ENCODE results near the gene MGAT4C.
"Not testable (repeated sequence)": the region's sequence is repeated elsewhere in the genome, so short reads cannot be mapped to it uniquely, and the experiment has no call there.

MGAT4C gene

DNA sequence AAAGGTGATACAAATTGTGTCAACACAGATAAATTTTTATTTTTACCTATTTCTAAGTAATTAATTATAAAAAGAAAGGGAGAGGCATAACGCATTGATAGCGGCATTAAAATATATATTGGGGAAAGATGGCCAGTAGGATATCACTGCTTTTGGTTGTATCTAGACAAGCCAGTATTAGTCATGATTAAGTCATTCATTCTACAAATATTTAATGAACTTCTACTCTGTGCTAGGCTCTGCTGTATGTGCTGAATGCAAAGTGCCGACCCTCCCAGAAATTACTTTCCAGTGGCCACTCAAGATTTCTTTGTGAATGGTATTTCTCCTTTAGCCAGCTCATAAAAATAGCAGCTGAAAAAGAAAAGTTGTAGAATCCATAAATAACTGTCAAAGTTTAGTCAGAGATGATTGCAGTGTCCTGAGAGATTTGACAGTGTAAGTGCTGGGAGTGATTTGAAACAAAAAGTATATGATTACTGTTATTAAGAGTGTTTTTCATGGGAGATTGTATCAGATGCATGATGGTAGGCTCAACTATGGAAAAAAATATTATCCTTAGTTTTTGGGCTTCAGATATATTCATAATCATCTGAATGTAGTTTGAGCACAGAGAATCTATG lies 133.2 kb downstream of the MGAT4C start:
- no peak for DNase-seq

DNA sequence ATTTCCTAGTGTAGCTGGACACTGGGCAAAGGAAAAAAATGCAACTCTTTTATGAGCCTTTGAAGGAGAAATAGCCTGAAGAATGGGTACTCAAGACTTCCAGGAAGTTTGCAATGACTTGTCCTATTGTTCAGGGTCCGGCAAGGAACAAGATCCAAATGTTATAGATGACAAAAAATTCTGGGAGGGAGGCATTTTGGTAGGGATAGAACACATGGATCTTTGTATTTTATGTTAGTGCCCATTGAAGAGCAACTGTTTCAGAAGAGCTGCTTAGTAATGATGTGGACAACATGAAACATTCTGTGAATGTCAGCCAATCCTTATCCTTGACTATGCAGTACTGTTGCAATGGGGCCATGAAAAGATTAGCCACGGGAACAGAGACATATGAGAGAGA lies 138.0 kb downstream of the MGAT4C start:
- DNase-seq = no peak

DNA sequence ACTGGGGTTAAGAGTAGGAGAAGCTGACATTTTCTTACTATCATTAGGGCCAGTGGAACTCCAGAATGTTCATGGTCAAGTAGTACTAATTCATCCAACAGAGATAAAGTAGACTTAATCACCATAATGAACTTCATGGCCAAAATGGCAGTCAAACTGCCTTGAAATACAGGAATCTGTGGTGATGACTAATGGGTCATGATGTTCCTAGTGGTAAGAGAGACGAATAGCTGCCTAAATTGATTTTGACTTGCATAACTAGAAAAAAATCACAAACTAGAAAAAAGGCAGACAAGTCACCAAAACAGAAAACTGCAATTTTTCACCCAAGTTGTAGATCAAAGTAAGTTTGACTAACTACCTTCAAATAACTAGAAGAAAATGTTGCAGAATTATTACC lies 138.5 kb downstream of the MGAT4C start:
- DNase-seq = no peak

DNA sequence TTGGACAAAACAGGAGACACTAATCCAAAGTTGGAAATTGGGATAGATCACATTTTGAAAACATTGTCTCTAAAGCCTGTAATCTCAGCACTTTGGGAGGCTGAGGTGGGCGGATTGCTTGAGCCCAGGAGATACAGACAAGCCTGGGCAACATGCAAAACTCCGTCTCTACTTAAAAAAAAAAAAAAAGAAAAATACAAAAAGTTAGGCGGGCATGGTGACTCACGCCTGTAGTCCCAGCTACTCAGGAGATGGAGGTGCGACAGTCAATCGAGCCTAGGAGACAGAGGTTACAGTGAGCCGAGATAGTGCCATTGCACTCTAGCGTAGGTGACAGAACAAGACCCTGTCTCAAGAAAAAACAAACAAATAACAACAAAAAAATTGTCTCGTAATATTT lies 152.1 kb downstream of the MGAT4C start:
- DNase-seq = no peak

DNA sequence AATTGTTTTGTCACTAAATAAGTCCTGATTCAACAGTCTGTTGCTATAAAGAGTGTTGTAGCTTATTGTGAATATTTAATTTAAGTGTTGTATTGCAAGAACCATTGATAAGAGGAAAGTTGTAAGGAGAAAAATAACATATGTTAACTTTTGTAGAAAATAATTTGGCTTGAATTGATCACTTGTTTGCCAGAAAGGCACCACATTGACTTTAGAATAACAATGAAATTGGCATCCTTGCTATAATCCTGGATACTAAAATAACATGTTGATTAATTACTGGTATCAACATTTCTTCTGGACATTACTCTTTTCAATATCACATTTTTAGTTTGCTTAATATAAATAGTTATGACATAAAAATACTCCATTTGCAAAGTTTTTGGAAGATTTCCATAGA lies 159.0 kb downstream of the MGAT4C start:
- DNase-seq = no peak

DNA sequence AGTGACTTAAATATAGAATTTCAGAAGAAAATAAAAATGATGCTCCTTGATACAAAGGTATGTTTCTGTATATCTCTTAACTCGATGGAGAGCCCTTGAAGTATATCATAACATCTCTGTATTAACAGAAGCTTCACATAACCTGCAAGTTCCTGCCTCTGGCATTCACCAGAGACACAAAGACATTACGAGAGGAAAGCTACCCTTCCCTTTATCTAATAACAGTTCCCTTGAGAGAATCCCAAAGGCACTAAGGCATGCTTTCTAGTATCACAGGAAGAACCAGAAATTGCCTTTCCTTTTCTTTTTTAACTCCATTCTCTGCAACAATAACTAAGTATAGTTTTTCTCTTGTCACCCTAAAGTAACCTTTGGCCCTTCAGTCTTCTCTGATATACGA lies 164.5 kb downstream of the MGAT4C start:
- no peak for DNase-seq

DNA sequence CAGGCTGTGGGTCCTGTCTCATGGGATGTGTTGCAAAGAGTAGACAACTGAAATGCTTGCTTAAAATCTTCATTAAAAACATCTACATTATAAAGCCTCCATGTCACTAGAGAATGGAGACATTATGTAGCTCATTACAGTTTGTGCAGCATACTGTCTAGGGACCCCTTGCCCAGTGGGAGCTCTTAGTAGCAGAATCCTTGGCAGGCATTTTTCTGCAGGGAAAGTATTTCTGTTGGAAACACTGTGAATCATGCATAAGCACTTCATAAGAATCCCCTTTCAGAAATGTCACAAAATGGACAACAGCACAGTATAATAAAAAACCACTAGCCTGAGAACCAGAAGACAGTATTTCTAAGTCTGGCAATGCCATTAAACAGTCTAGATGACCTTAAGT lies 174.3 kb downstream of the MGAT4C start:
- no peak for DNase-seq

DNA sequence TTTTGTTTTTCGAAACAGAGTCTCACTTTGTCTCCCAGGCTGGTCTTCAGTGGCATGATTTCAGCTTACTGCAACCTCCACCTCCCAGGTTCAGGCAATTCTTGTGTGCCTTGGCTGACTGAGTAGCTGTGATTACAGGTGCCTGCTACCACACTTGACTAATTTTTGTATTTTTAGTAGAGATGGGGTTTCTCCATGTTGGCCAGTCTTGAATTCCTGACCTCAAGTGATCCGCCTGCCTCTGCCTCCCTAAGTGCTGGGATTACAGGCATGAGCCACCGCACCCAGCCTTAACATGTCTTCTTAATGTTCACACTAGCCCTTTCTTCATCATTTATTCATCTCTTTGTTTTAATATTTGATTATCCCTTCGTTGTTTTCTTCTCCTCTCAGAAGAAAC lies 197.1 kb downstream of the MGAT4C start:
- not testable (repeated sequence) for DNase-seq

DNA sequence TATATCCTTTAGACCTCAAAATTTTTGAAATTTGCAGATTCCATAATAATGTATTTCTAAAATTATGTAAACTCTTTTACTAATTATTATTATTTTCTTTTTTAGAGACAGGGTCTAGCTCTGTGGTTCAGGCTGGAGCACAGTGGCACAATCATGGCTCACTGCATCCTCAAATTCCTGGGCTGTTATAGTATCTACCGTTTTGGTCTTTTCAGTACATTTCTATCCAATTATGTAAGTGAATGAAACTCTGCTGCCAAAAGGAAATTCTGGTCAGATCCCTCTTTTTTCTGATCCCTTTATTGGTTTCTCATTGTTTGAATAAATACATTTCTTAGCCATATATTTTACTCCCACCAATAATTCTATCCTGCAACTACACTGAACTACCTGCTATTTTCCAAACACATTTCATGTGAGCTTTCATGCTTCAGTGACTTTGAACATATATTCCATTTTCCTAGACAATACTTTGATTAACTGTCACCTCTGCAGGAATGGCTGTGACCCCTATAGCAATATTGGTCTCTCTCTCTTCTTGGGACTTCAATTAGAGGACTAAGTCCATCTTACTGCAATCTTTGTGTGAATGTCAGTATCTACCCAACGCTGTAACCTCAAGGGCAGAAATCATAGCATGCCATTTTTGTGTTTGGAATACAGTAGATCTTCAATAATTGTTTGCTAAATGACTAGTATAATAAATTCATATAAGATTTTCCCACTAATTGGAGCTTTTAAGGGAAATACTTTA lies 198.9 kb downstream of the MGAT4C start:
- no peak for DNase-seq

DNA sequence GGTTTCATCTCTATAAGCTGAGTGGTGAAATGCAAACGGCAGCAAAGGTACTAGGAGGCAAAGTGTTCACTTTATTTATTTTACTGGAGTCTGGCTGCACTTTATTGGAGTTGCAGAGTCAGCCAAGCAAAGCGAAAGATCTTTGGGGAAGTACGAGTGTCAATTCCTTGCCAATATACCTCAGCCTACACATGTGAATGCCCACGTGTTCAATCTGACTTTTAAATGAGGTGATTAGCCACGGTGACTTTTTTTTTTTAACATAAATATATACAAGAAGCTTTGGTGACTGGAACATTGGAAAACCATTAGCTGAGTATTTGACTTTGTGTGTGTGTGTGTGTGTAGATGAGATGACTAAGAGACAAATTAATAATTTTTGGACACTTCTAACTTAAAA lies 203.3 kb downstream of the MGAT4C start:
- no peak for DNase-seq

DNA sequence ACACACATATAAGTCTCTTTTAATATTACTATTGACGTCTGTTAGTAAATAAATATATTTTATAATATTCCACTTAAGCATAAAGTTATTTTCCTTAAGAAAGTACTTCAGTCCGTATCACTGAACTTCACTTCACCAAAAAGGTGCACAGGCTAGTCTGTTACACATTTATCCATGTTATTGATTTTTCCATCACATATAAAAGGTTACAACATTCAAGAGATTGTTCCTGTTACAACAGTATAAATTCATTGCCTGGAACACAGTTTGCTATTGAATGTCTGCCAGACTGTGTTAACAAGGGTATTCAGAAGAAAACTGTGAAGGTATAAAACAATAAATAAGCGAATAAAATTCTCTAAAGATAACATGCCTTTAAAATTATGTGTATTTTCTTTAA lies 206.2 kb downstream of the MGAT4C start:
- DNase-seq = no peak

DNA sequence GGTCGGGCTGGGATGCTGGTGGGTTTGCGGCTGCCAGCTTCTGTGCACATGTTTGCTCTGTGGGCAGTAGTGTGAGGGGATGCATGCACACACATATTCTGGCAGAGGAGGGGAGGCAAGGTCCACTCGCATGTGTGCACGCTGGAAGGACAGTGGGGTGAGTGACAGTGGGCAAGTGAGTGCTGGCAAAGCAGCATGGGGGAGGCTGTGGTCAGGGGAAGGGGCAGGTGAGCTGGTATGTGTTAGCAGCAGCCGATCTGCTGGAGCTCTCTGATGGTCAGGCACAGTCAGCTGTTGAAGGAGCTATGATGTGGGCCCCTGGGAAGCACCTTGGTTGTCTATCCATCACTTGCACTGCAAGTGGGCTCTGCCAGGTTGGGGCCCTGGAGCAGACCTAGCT lies 211.8 kb downstream of the MGAT4C start:
- DNase-seq = no peak

DNA sequence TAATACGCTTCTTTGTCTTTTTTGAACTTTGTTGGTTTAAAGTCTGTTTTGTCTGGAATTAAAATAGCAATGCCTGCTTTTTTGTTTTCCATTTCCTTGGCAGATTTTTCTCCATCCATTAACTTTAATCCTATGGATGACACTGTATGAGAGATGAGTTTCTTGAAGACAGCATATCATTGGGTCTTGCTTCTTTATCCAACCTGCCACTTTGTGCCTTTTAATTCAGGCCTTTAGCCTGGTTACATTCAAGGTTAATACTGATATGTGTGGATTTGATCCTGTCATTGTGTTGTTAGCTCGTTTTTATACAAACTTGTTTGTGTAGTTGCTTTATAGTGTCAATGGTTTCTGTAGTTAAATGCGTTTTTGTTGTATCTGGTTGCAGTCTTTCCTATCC lies 214.1 kb downstream of the MGAT4C start:
- DNase-seq = no peak

DNA sequence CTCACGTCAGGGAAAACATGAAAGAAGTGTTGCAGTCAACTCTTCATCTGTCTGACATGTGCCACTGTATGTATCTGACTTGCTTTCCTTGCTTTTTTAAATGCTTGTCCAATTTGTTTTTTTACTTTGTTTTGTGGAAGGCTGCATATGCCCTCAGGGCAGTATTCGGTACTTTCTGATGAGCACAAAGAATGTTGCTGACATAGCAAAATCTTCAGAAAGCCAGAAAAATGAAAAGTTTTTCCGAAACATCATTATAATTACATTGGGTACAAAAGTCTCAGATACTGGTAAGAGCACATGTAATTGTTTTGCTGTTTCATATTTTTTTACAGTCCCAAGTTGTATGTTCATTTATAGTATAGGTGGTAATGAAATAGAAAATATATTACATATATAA lies 237.8 kb downstream of the MGAT4C start:
- DNase-seq = no peak

DNA sequence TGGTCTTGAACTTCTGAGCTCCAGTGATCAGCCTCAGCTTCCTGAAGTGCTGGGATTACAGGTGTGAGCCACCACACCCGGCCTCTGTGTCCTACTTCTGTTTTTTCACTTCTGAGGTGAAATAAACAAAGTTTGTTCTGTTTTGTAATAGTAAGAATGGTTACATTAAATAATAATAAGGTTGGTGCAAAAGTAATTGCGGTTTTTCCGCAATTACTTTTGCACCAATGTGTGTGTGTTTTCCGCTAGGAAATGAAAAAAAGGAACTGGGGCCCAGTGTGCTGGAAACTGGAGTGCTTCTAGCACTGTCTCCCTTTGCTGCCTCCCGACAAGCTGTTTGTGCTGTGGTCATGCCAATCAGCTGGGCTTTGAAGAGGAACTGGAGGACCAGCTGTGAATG lies 241.2 kb downstream of the MGAT4C start:
- no peak for DNase-seq

DNA sequence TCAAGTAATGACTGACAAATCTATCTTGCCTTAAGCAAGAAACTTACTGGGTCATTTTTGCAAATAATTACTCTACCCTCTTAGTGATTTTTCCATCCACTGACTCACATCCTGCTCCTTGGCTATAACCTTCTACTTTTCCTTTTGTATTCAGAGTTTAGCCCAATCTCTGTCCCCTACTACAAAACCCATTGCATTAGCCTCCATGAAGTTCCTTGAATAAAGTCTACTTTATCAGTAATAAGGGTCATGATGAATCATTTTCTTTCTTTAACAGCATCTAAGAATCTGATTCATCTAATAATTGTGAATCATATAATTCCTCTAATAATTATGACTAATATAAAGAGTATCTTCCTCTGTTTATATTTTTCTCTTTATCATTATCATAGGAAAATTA lies 249.5 kb downstream of the MGAT4C start:
- no peak for DNase-seq

DNA sequence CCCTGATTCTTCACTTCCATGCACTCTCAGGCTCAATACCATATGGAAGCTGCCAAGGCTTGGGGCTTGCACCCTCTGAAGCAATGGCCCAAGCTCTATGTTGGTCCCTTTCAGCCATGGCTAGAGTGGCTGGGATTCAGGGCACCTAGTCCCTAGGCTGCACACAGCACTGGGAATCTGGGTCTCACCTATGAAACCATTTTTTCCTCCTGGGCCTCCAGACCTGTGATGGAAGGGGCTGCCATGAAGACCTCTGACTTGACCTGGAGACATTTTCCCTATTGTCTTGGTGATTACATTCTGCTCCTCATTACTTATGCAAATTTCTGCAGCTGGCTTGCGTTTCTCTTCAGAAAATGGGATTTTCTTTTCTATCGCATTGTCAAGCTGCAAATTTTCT lies 258.1 kb downstream of the MGAT4C start:
- no peak for DNase-seq

DNA sequence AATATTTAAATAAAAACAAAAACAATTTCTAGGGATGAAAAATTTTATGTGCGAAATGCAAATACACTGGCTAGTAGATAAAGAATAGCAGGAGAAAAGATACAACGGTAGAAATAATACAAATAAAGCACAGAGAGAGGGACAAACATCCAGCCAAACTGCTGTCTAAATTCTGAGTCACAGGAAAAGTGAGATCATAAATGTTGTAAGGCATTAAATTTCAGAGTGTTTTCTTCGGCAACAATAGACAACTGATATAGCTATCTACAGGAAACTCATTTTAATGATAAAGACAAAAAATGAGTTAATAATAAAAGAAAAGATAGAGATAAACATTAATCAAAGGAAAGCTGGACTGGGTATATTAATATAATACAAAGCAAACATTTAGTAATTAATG lies 259.9 kb downstream of the MGAT4C start:
- DNase-seq = no peak

DNA sequence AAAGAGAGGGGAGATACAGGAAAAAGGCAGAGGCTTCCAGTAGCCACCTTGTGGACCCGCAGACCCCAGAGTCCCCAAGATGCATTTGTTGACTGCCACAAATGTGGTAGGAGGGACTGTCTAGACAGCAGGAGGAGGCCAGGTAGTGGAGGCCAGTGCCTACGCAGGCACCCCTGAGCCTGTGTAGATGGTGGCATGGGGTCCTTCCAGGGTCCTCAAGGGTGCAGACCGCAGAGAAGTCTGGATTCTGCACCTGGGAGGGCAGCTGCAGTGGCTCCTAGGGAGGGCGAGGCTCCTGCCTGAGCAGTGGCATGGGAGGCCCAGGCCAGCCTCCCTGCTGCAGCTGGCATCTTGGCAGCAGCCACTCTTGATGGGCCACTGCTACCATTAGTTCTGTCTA lies 262.4 kb downstream of the MGAT4C start:
- no peak for DNase-seq

DNA sequence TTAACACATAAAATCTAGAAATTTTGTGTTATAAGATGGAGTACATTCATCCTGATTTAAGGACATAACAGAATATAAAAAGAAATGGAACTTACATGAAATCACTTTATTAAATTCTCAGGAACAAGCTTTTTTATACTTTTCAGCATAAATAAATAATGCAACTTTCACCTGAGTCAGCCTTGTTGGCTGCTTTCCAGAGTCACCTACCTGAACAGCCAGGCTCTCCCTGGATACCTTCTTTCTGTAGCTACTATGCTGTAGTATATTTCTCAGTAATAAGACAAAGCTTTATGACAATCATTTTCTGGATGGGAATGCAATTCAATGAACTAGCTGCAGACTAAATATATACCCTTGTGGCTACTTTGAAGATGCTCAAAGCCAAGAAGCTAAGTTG lies 270.2 kb downstream of the MGAT4C start:
- no peak for DNase-seq

DNA sequence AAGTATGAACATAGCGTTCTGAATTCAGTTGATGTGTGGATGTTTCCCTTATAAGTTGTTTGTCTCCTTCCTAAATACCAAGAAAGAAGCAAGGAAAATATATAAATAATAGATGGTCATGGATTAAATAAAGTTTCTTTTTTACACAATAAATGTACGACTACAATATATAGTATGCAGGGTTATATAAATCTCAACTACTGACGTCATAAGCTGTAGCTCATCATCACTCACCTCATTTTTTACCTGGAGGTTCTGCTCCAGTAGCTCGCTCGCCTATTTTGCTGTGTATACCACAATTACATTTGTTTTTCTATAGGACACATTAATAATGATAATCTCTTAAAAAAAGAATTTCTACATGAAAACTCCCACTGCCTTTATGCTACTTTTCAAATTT lies 272.6 kb downstream of the MGAT4C start:
- no peak for DNase-seq

DNA sequence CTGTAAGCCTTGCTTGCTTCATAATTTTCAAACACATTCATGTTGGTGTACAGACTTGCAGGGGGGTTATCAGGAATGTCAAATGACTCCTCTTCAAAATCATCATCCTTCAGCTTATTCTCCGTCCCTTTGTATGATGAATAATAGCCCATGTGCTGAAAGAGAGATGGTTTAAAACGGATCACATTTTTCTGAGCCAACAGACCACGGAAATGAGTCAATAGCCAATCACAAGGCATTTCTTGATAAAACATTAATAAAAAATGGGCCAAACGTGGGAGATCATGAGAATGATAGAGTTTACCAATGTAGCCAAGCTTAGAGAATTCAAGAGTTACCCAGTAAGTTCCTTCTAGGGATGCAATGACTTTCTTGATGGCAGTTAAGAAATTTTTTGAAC lies 276.6 kb downstream of the MGAT4C start:
- DNase-seq = no peak

DNA sequence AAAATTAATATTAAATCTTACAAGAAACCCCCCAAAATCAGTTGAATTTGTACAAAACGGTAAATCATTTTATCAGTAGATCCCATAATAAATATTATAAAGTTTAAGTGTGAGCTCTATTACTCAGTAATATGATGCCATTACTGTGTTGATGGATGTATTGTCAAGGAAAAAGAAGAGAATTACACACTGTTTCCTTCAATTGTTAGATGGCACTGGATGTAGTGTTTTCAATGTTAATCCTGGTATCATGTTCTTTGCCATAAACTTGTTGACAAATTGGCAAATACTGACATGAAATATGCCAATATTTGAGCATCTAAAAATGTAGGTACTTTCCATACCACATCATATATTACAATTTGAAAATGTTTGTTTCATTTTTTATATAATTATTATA lies 280.5 kb downstream of the MGAT4C start:
- no peak for DNase-seq

DNA sequence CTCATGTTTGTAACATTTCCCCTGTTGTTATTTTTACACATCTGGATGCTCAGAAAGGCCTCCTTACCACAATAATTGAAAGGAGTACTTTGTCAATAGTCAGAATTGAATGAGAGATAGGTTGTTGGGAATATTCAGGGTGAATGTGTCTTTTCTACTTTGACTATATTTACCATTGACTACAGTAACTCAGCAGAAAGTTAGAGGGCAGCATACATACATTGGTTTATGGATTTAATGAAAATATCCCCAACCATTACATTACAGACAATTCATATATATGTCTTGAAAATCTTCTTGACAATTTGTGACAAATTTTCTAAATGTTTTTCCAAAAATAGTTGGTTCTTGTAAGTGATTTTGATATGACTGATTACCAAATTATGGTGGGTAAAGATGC lies 284.4 kb downstream of the MGAT4C start:
- DNase-seq = no peak

DNA sequence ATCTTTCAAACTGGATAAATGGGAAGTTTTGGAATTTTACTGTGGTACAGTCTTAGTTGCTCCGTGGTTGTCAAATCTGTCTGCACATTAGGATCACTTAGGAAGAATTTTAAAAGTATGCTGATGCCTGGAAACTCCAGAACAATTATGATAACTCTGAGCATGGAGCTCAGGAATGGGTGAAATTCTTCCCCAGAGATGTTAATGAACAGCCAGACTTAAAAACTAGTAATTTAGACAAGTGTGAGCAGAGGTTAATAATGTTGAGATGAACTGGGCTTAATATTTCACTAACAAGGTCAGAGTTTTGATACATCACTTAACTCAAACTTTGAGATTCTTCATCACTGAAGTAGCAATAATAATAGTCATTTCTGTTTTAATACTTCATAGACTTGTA lies 287.6 kb downstream of the MGAT4C start:
- DNase-seq = no peak
